Lung (tissue), 12 donors: ENCODE measurements around the gene RASGEF1C. TPM values are rescaled to one million over a fixed set of nuclear protein-coding genes. Genes with fewer than 3 reads are reported as not detected.

Experiments used
- ATAC-seq: fragments of 200-7000 bp; cut with Tn5 transposase; one replicate; pipeline ENCODE4 v1.9.1; 2020; ENCODE audit warnings: moderate number of reproducible peaks; ENCODE audit not compliant: insufficient read depth, low FRiP score
- DNase-seq, 3 donors: peaks; one replicate each; pipeline ENCODE4 v3.0.0-alpha.2; 2013 to 2017
- H3K27ac ChIP-seq, 2 donors: one replicate each; pipeline ENCODE4 v1.5.1; 2013; ENCODE audit warnings: mild to moderate bottlenecking in 2 of 2, moderate library complexity in 2 of 2, control low read depth in 1 of 2, inconsistent platforms in 1 of 2, low read depth in 1 of 2, low read length in 1 of 2
- H3K27me3 ChIP-seq, 3 donors: one replicate each; pipeline ENCODE4 v1.5.1; 2013; ENCODE audit warnings: low read length in 2 of 3; ENCODE audit not compliant: control insufficient read depth in 3 of 3, insufficient read depth in 3 of 3
- H3K36me3 ChIP-seq, 4 donors: one replicate each; pipeline ENCODE4 v1.5.1; 2013; ENCODE audit warnings: low read length in 4 of 4, mild to moderate bottlenecking in 1 of 4, moderate library complexity in 1 of 4; ENCODE audit not compliant: control insufficient read depth in 4 of 4, insufficient read depth in 4 of 4
- H3K4me1 ChIP-seq, 5 donors: one replicate each; pipeline ENCODE4 v1.5.1; 2013; ENCODE audit warnings: low read length in 5 of 5, mild to moderate bottlenecking in 2 of 5, moderate library complexity in 1 of 5; ENCODE audit not compliant: control insufficient read depth in 5 of 5, insufficient read depth in 5 of 5
- H3K4me3 ChIP-seq: one replicate; pipeline ENCODE4 v1.5.1; 2013; ENCODE audit warnings: mild to moderate bottlenecking, control low read depth, moderate library complexity
- H3K9ac ChIP-seq, 2 donors: one replicate each; pipeline ENCODE4 v1.5.1; 2013; ENCODE audit warnings: low read length in 2 of 2, control low read depth in 1 of 2; ENCODE audit not compliant: insufficient read depth in 1 of 2
- H3K9me3 ChIP-seq, 4 donors: one replicate each; pipeline ENCODE4 v1.5.1; 2013; ENCODE audit warnings: low read length in 3 of 4, mild to moderate bottlenecking in 1 of 4, moderate library complexity in 1 of 4; ENCODE audit not compliant: control insufficient read depth in 4 of 4, insufficient read depth in 3 of 4
- CTCF ChIP-seq: IDR thresholded peaks from 2 replicates; pipeline ENCODE4 v1.5.1; 2012; ENCODE audit warnings: mild to moderate bottlenecking; ENCODE audit errors: control extremely low read depth, extremely low read depth
- WGBS, 2 donors: extraction: QIAGEN DNeasy Blood & Tissue Kit; methylation state at CpG; one replicate each; pipeline ENCODE4 v1.1.7; 2013; 5-methylcytosine and 5-hydroxymethylcytosine counted together
- polyA plus RNA-seq, 2 donors: library from polyadenylated mRNA; stranded (reverse); fragments of 200-250 nt; gene quantifications; one replicate each; pipeline ENCODE4 v1.2.1, GENCODE V29; 2013
- total RNA-seq, 2 donors: library from RNA; depleted of rRNA in 1 of 2; stranded (reverse); fragments of >200 nt in 1 of 2; gene quantifications; one replicate each; pipeline ENCODE4 v1.2.1, GENCODE V29; 2014 to 2021
- donor health status: control.
- donor health status: control.
- donor health status: Bipolar disorder and iron deficiency.
- donor health status: healthy.
- donor health status: DM: yes; HTN: yes; CAD: no.

The RASGEF1C gene
- total and polyA plus RNA-seq, 4 donors: 0.03 to 0.31 TPM; not detected in 2

GRCh38 chr5:180077594-180078284 lies 131.3 kb downstream of the RASGEF1C start:
- 88% methylated on average over 9 of the region's 9 CpGs for WGBS, 2 donors
- no peak overlapping the region for H3K9ac ChIP-seq
- no peak overlapping the region for H3K4me3 ChIP-seq
- ATAC-seq (no peak), DNase-seq (no peak)
- no peaks in the 10 kb centered on the region for H3K9me3 ChIP-seq
- no peaks in the 10 kb centered on the region for H3K36me3 ChIP-seq
- H3K27me3 ChIP-seq: no peaks in the 10 kb centered on the region
- no peak overlapping the region for H3K27ac ChIP-seq
- peaks cover 0 to 3% (median 0%) of the 10 kb centered on the region in 5 donors for H3K4me1 ChIP-seq
- no peak for TF ChIP-seq CTCF

GRCh38 chr5:180075703-180076102 lies 133.3 kb downstream of the RASGEF1C start:
- 48 to 72% methylated on average over 1 of the region's 1 CpG for WGBS, 2 donors
- no peak for ATAC-seq
- Histone ChIP-seq H3K4me3 (no peak overlapping the region), H3K9ac (no peak overlapping the region), H3K27me3 (no peaks in the 10 kb centered on the region), H3K27ac (no peak overlapping the region), H3K36me3 (no peaks in the 10 kb centered on the region), H3K4me1 (peaks cover 0 to 3% (median 0%) of the 10 kb centered on the region in 5 donors), H3K9me3 (no peaks in the 10 kb centered on the region)
- DNase-seq: no peak
- no peak for TF ChIP-seq CTCF

GRCh38 chr5:180074462-180074861 lies 134.5 kb downstream of the RASGEF1C start:
- 55 to 75% methylated on average over 4 of the region's 4 CpGs for WGBS, 2 donors
- no peaks in the 10 kb centered on the region for H3K9me3 ChIP-seq
- H3K4me3 ChIP-seq: no peak overlapping the region
- DNase-seq (no peak), ATAC-seq (no peak)
- H3K4me1 ChIP-seq: peaks cover 0 to 14% (median 7%) of the 10 kb centered on the region in 5 donors
- H3K36me3 ChIP-seq: no peaks in the 10 kb centered on the region
- H3K27me3 ChIP-seq: no peaks in the 10 kb centered on the region
- H3K27ac ChIP-seq: no peak overlapping the region
- no peak overlapping the region for H3K9ac ChIP-seq
- TF ChIP-seq CTCF: no peak

- peak overlapping the region in 1 of 2 donors; percentile 100 for H3K27ac ChIP-seq
Measured at GRCh38 chr5:180072556-180072955, 136.5 kb downstream of the RASGEF1C start.

More at GRCh38 chr5:180072556-180072955, 136.5 kb downstream of the RASGEF1C start:
- ATAC-seq (no peak), DNase-seq (no peak)
- TF ChIP-seq CTCF: no peak
- H3K36me3 ChIP-seq: no peaks in the 10 kb centered on the region
- 76 to 81% methylated on average over 25 of the region's 25 CpGs for WGBS, 2 donors
- no peaks in the 10 kb centered on the region for H3K27me3 ChIP-seq
- H3K9ac ChIP-seq: no peak overlapping the region
- H3K9me3 ChIP-seq: no peaks in the 10 kb centered on the region
- peaks cover 0 to 32% (median 7%) of the 10 kb centered on the region in 5 donors for H3K4me1 ChIP-seq
- no peak overlapping the region for H3K4me3 ChIP-seq
